Hematopoietic multipotent progenitor cell treated with erythropoietin and hydrocortisone succinate and interleukin-3 and kit ligand, for 4 days (in vitro differentiated cells): ENCODE results near the gene LDLRAD2.

Experiments used
- DNase-seq: peaks from one replicate; pipeline ENCODE4 v3.0.0-alpha.2; 2015

LDLRAD2 gene

GRCh38 chr1:21863981-21864380 lies 51.9 kb downstream of the LDLRAD2 start:
- DNase-seq: no peak

GRCh38 chr1:21864730-21865129 lies 52.7 kb downstream of the LDLRAD2 start:
- DNase-seq: no peak

- no peak for DNase-seq
Observed at GRCh38 chr1:21865609-21865942, 53.5 kb downstream of the LDLRAD2 start.

- DNase-seq: peak; percentile 94
Observed at GRCh38 chr1:21865943-21866706, 54.1 kb downstream of the LDLRAD2 start.

- no peak for DNase-seq
Observed at GRCh38 chr1:21866707-21867043, 54.6 kb downstream of the LDLRAD2 start.

GRCh38 chr1:21867451-21867996 lies 55.5 kb downstream of the LDLRAD2 start:
- DNase-seq: peak; percentile 69

- no peak for DNase-seq
Observed at GRCh38 chr1:21868482-21868881, 56.4 kb downstream of the LDLRAD2 start.

- DNase-seq: no peak
Observed at GRCh38 chr1:21868941-21869454, 56.9 kb downstream of the LDLRAD2 start.

- DNase-seq: no peak
Observed at GRCh38 chr1:21869620-21870121, 57.6 kb downstream of the LDLRAD2 start.

- no peak for DNase-seq
Observed at GRCh38 chr1:21870611-21871010, 58.5 kb downstream of the LDLRAD2 start.

GRCh38 chr1:21871943-21872342 lies 59.9 kb downstream of the LDLRAD2 start:
- no peak for DNase-seq

GRCh38 chr1:21872445-21873079 lies 60.5 kb downstream of the LDLRAD2 start:
- DNase-seq: no peak

GRCh38 chr1:21873174-21873573 lies 61.1 kb downstream of the LDLRAD2 start:
- no peak for DNase-seq

- DNase-seq: no peak
Observed at GRCh38 chr1:21873761-21874160, 61.7 kb downstream of the LDLRAD2 start.

- no peak for DNase-seq
Observed at GRCh38 chr1:21874328-21874727, 62.3 kb downstream of the LDLRAD2 start.
